SW480 (cell line): ENCODE data around the gene GAGE12G.
"Not testable (repeated sequence)": the region's sequence is repeated elsewhere in the genome, so short reads cannot be mapped to it uniquely, and the experiment has no call there.

Experiments
- DNase-seq: peaks from one replicate; pipeline ENCODE4 v3.0.0-alpha.2; 2016; ENCODE audit warnings: low spot score

GAGE12G gene, protein sequence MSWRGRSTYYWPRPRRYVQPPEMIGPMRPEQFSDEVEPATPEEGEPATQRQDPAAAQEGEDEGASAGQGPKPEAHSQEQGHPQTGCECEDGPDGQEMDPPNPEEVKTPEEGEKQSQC

DNA sequence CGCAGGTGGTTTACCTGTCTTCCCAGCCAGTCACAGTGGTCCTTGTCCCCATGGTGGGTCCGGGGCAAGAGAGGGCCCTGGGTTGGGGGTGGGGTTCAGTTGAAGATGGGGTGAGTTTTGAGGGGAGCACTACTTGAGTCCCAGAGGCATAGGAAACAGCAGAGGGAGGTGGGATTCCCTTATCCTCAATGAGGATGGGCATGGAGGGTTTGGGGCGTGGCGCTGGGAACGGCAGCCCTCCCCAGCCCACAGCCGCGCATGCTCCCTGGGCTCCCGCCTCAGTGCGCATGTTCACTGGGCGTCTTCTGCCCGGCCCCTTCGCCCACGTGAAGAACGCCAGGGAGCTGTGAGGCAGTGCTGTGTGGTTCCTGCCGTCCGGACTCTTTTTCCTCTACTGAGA is at the start of gene GAGE12G:
GAGE12G (plus strand) TSS at position 301 of the 400 bp plus-strand sequence. CDS start 1,155 bp downstream, outside the sequence.
- not testable (repeated sequence) for DNase-seq

DNA sequence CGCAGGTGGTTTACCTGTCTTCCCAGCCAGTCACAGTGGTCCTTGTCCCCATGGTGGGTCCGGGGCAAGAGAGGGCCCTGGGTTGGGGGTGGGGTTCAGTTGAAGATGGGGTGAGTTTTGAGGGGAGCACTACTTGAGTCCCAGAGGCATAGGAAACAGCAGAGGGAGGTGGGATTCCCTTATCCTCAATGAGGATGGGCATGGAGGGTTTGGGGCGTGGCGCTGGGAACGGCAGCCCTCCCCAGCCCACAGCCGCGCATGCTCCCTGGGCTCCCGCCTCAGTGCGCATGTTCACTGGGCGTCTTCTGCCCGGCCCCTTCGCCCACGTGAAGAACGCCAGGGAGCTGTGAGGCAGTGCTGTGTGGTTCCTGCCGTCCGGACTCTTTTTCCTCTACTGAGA is 38.3 kb upstream of the GAGE12G start, which contains the start of gene GAGE12C:
GAGE12C (plus strand) TSS at position 301 of the 400 bp plus-strand sequence. CDS start 1,155 bp downstream, outside the sequence.
- not testable (repeated sequence) for DNase-seq

DNA sequence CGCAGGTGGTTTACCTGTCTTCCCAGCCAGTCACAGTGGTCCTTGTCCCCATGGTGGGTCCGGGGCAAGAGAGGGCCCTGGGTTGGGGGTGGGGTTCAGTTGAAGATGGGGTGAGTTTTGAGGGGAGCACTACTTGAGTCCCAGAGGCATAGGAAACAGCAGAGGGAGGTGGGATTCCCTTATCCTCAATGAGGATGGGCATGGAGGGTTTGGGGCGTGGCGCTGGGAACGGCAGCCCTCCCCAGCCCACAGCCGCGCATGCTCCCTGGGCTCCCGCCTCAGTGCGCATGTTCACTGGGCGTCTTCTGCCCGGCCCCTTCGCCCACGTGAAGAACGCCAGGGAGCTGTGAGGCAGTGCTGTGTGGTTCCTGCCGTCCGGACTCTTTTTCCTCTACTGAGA is 28.8 kb upstream of the GAGE12G start, which contains the start of gene GAGE12D:
GAGE12D (plus strand) TSS at position 301 of the 400 bp plus-strand sequence. CDS start 1,155 bp downstream, outside the sequence.
- not testable (repeated sequence) for DNase-seq

DNA sequence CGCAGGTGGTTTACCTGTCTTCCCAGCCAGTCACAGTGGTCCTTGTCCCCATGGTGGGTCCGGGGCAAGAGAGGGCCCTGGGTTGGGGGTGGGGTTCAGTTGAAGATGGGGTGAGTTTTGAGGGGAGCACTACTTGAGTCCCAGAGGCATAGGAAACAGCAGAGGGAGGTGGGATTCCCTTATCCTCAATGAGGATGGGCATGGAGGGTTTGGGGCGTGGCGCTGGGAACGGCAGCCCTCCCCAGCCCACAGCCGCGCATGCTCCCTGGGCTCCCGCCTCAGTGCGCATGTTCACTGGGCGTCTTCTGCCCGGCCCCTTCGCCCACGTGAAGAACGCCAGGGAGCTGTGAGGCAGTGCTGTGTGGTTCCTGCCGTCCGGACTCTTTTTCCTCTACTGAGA is 19.2 kb upstream of the GAGE12G start, which contains the start of gene GAGE12E:
GAGE12E (plus strand) TSS at position 301 of the 400 bp plus-strand sequence. CDS start 1,155 bp downstream, outside the sequence.
- DNase-seq, result not testable (repeated sequence)

DNA sequence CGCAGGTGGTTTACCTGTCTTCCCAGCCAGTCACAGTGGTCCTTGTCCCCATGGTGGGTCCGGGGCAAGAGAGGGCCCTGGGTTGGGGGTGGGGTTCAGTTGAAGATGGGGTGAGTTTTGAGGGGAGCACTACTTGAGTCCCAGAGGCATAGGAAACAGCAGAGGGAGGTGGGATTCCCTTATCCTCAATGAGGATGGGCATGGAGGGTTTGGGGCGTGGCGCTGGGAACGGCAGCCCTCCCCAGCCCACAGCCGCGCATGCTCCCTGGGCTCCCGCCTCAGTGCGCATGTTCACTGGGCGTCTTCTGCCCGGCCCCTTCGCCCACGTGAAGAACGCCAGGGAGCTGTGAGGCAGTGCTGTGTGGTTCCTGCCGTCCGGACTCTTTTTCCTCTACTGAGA is 9.7 kb upstream of the GAGE12G start, which contains the start of gene GAGE12F:
GAGE12F (plus strand) TSS at position 301 of the 400 bp plus-strand sequence. CDS start 1,155 bp downstream, outside the sequence.
- not testable (repeated sequence) for DNase-seq

DNA sequence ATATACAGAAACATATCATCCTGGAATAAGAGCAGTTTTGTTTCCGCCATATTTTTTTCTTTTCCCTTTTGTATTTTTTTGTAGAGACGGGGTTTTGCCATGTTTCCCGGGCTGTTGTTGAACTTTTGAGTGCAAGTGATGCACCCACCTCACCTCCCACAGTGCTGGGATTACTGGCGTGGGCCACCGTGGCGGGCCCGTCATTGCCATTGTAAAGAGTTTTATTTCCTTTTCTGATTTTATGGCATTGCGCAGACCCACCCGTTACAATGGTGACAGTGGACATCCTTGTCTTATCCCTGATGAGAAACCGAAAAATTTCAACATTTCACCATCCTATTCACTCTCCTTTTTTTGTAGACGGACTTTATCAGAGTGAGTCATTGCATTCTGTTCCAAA is 1.5 kb upstream of the GAGE12G start:
- DNase-seq, result not testable (repeated sequence)

DNA sequence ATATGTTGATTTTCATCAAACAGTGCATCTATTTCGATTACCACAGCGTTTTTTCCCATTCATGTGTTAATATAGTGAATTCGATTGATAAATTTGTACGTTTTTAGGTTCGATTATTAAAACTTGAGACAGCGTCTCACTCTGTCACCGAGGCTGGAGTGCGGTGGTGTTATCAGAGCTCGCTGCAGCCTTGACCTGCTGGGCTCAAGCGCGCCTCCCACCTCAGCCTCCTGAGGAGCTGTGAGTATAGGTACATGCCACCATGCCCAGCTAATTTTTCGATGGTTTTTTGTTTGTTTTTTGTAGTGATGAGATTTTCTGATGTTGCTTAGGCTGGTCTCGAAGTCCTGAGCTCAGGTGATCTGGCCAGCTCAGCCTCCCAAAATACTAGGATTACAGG is 1.0 kb upstream of the GAGE12G start:
- DNase-seq, result not testable (repeated sequence)

DNA sequence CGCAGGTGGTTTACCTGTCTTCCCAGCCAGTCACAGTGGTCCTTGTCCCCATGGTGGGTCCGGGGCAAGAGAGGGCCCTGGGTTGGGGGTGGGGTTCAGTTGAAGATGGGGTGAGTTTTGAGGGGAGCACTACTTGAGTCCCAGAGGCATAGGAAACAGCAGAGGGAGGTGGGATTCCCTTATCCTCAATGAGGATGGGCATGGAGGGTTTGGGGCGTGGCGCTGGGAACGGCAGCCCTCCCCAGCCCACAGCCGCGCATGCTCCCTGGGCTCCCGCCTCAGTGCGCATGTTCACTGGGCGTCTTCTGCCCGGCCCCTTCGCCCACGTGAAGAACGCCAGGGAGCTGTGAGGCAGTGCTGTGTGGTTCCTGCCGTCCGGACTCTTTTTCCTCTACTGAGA is 9.4 kb downstream of the GAGE12G start, which contains the start of gene GAGE12H:
GAGE12H (plus strand) TSS at position 301 of the 400 bp plus-strand sequence. CDS start 1,155 bp downstream, outside the sequence.
- DNase-seq, result not testable (repeated sequence)

DNA sequence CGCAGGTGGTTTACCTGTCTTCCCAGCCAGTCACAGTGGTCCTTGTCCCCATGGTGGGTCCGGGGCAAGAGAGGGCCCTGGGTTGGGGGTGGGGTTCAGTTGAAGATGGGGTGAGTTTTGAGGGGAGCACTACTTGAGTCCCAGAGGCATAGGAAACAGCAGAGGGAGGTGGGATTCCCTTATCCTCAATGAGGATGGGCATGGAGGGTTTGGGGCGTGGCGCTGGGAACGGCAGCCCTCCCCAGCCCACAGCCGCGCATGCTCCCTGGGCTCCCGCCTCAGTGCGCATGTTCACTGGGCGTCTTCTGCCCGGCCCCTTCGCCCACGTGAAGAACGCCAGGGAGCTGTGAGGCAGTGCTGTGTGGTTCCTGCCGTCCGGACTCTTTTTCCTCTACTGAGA is 19.0 kb downstream of the GAGE12G start, which contains the start of gene GAGE2A:
GAGE2A (plus strand) TSS at position 301 of the 400 bp plus-strand sequence. CDS start 1,155 bp downstream, outside the sequence.
- not testable (repeated sequence) for DNase-seq

DNA sequence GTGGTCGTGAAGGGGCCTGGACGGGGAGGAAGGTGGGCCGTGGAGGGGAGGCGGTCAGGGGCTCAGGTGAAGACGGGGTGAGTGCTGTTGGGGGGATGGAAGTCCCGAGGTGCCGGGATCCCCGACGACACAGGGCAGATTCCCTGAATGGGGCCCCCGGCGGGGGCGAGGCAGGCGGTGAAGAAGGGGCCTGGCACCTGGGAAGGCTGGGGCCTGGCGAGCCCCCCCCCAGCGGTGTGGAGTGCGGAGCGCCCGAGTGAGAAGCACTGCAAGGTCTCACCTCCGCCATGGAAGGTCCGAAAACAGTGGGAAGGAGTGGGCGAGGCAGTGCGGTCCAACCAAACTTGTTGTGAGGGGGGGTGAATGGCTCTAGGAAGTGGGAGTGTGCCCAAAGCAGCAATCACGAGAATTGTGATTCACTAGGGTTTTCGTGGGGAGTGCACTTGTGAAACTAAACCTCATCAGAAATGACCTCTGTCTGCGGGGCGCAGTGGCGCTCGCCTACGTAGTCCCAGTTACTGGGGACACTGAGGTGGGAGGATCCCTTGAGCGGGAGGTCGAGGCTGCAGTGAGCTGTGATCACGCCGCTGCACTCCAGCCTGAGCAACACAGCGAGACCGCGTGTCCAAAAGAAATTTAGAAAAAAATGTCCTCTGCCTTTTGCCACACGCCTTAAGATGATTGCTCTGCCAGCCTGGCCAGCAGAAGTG is 19.7 kb downstream of the GAGE12G start:
- DNase-seq, result not testable (repeated sequence)

DNA sequence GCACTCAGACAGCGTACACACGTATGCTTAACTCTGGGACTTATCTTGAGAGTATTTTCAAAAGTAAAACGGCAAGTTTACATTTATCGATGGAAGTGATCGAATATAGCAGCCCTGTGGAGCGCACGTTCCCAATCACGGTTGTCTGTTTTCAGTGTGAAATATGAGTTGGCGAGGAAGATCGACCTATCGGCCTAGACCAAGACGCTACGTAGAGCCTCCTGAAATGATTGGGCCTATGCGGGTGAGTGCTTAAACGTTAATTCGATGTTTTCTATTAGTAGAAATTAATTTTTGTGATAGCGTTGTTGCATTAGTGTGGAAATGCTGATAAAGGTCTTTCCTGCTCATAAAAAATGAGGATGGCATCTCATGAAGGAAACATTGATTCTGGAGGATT is 20.3 kb downstream of the GAGE12G start:
- not testable (repeated sequence) for DNase-seq

DNA sequence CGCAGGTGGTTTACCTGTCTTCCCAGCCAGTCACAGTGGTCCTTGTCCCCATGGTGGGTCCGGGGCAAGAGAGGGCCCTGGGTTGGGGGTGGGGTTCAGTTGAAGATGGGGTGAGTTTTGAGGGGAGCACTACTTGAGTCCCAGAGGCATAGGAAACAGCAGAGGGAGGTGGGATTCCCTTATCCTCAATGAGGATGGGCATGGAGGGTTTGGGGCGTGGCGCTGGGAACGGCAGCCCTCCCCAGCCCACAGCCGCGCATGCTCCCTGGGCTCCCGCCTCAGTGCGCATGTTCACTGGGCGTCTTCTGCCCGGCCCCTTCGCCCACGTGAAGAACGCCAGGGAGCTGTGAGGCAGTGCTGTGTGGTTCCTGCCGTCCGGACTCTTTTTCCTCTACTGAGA is 28.5 kb downstream of the GAGE12G start, which contains the start of gene GAGE1:
GAGE1 (plus strand) TSS at position 301 of the 400 bp plus-strand sequence. CDS start 1,155 bp downstream, outside the sequence.
- DNase-seq, result not testable (repeated sequence)

DNA sequence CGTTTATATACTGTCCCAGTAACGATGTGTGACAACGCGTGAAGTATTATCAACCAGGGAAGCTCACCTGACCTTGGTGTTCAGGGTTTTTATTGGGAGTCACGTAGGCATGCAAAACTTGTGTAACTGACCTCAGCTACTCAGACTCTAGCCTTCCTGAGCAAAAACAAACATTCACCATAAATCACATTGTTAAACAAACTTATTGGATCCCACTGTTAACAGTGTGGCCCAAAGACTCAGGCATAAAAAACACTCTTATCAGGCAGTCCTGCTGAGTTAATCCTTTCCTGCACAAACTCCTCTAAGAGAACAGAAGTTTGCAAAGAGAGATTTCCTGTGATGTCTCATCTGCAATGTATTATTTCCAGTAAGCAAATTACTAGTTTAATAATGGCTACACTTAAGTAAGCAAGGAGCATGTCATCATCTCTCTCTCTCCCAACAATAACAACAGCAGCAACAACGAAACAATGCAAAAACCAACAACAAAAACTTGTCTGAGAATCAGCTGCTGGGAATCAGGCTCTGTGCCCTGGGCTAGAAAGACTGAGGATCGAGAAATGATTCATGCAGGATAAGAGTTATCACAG is 40.6 kb downstream of the GAGE12G start:
- no peak for DNase-seq

DNA sequence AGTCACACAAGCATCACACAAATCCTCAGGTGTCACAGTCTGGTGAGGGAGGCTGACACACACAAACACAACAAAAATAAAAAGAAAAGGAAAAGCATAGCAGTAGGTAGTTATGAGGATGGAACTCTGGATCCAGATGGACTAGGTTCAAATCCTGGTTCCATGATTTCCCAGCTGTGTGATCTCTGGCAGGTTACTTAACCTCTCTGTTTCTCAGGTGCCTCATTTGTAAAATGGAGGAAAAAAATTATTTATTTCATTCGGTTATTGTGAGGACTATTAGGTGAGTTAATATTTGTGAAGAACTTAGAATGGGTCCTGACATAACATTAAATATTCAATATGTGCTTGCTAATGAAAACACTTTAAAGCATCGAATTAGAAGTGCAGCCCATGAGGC is 48.4 kb downstream of the GAGE12G start:
- DNase-seq, result no peak
